Activated CD8-positive, alpha-beta T cell treated with anti-CD3 and anti-CD28 coated beads for 36 hours (primary cell): ENCODE data around the gene DPF3. TPM values are rescaled to one million over a fixed set of nuclear protein-coding genes. Genes with fewer than 3 reads are reported as not detected.

ENCODE experiments used
- ATAC-seq: fragments of 200-7000 bp; cut with Tn5 transposase; one replicate; pipeline ENCODE4 v1.10.0; 2021; ENCODE audit warnings: mild to moderate bottlenecking, moderate library complexity
- CTCF ChIA-PET: fragments of 350-600 bp; sonication (Branson Sonifier 250); formaldehyde crosslinking; loops from one replicate; lab custom pipeline; 2021; ENCODE audit warnings: antibody characterized with exemption; lab: Charles Lee
- POLR2A ChIA-PET: fragments of 350-600 bp; sonication (Branson Sonifier 250); formaldehyde crosslinking; loops from one replicate; lab custom pipeline; 2021; ENCODE audit warnings: antibody characterized with exemption; lab: Charles Lee
- DNase-seq: peaks from one replicate; pipeline ENCODE4 v3.0.0-alpha.2; 2020
- H3K27ac Mint-ChIP-seq: one replicate; pipeline ENCODE4 v1.8.0; 2021; ENCODE audit warnings: mild to moderate bottlenecking, mixed read lengths
- H3K27me3 Mint-ChIP-seq: one replicate; pipeline ENCODE4 v1.8.0; 2021; ENCODE audit warnings: mixed read lengths
- H3K36me3 Mint-ChIP-seq: one replicate; pipeline ENCODE4 v1.8.0; 2021; ENCODE audit warnings: low read depth, mixed read lengths
- H3K4me1 Mint-ChIP-seq: one replicate; pipeline ENCODE4 v1.8.0; 2021; ENCODE audit warnings: low read depth, mixed read lengths
- H3K4me3 Mint-ChIP-seq: one replicate; pipeline ENCODE4 v1.8.0; 2021; ENCODE audit warnings: mild to moderate bottlenecking, moderate library complexity, mixed read lengths
- H3K9me3 Mint-ChIP-seq: one replicate; pipeline ENCODE4 v1.8.0; 2021; ENCODE audit warnings: mixed read lengths
- intact Hi-C: fragments of 100-400 bp; cut with micrococcal nuclease; formaldehyde crosslinking; loops from one replicate; pipeline ENCODE4 v1.10.0; 2022
- total RNA-seq, 2 experiments: library from RNA; stranded (reverse); gene quantifications; one replicate each; pipeline ENCODE4 v1.2.3, GENCODE V29; 2021
- TF ChIP-seq, protein P1 (sequence below): fragments of 200-600 bp; IDR thresholded peaks from one replicate; pipeline ENCODE4 v1.8.0; 2022; ENCODE audit warnings: antibody characterized with exemption, mild to moderate bottlenecking

The DPF3 gene
- total RNA-seq, 2 experiments from 2014 or later, result 0.13 to 0.54 TPM

DNA sequence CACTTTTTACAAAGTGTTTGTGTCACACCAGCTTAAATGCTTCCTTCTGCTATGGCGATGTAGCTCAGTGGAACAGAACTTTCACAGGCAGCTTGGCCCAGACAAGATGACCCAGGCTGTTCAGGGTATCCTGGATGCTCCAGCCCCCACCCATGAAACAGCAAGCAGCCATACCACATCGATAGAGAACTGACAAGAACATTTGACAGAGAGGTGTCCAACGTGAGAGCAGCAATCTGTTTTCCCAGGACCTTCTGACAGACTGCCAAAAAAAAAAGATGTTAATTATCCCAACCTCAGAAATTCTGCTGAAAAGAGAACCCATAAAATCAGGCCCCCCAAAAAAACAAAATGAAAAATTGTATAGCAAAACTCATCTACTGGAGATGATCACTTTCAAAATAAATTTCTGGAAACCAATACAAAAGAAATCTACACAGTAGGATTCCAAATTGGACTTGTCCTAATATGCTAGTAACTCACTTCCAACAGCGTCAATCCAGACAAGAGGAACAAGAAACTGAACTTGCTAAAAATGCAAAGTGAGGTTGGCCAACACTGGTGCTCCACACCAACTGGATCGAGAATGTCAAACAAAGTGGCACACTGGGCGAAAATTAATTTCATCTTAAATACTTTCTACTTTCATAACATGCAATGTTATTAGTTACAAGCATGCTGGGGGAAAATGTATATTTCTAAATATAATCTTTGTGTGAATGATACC lies 118.8 kb downstream of the DPF3 start:
- no peak overlapping the region for H3K4me3 Mint-ChIP-seq
- peaks cover 10% of the 10 kb centered on the region for H3K4me1 Mint-ChIP-seq
- POLR2A ChIA-PET, result no interaction called here
- CTCF ChIA-PET, result no interaction called here
- intact Hi-C loops, result no loop called here
- H3K36me3 Mint-ChIP-seq, result no peaks in the 10 kb centered on the region
- H3K27me3 Mint-ChIP-seq, result peaks cover 3% of the 10 kb centered on the region
- peaks cover 6% of the 10 kb centered on the region for H3K9me3 Mint-ChIP-seq
- DNase-seq, result no peak
- H3K27ac Mint-ChIP-seq, result no peak overlapping the region
- ATAC-seq, result no peak
- TF ChIP-seq, protein P1, sequence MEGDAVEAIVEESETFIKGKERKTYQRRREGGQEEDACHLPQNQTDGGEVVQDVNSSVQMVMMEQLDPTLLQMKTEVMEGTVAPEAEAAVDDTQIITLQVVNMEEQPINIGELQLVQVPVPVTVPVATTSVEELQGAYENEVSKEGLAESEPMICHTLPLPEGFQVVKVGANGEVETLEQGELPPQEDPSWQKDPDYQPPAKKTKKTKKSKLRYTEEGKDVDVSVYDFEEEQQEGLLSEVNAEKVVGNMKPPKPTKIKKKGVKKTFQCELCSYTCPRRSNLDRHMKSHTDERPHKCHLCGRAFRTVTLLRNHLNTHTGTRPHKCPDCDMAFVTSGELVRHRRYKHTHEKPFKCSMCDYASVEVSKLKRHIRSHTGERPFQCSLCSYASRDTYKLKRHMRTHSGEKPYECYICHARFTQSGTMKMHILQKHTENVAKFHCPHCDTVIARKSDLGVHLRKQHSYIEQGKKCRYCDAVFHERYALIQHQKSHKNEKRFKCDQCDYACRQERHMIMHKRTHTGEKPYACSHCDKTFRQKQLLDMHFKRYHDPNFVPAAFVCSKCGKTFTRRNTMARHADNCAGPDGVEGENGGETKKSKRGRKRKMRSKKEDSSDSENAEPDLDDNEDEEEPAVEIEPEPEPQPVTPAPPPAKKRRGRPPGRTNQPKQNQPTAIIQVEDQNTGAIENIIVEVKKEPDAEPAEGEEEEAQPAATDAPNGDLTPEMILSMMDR, result no peak

GRCh38 chr14:72774141-72774540 lies 119.8 kb downstream of the DPF3 start:
- intact Hi-C loops, result no loop called here
- ATAC-seq (no peak), DNase-seq (no peak)
- H3K27ac Mint-ChIP-seq, result no peak overlapping the region
- H3K4me1 Mint-ChIP-seq, result peaks cover 10% of the 10 kb centered on the region
- H3K27me3 Mint-ChIP-seq, result peaks cover 3% of the 10 kb centered on the region
- peaks cover 6% of the 10 kb centered on the region for H3K9me3 Mint-ChIP-seq
- ChIA-PET POLR2A (no interaction called here), CTCF (no interaction called here)
- TF ChIP-seq, protein P1, result no peak
- no peaks in the 10 kb centered on the region for H3K36me3 Mint-ChIP-seq
- no peak overlapping the region for H3K4me3 Mint-ChIP-seq

DNA sequence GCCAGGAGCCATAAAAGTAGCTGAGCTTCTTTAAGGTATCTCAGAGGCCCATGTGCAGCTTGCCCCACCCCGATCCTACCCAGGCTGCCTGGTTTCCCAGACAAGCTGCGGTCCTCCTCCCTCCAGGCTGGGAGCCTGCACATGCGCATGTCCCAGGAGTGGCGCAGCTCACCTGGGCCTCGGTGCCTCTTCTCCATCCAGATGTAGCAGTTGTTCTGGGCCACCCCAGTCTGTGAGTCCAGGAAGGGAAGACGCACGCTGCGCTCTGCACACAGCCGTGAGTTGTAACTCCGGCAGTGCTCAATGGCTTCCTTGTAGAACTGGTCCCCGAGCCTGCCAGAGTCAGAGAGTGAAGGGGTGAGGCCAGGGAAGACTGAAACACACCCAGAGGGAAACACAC lies 122.3 kb downstream of the DPF3 start:
- CTCF ChIA-PET, result no interaction called here
- Mint-ChIP-seq H3K4me3 (no peak overlapping the region), H3K4me1 (peaks cover 3% of the 10 kb centered on the region), H3K27me3 (peaks cover 3% of the 10 kb centered on the region), H3K27ac (no peak overlapping the region), H3K36me3 (peaks cover 3% of the 10 kb centered on the region), H3K9me3 (peaks cover 7% of the 10 kb centered on the region)
- intact Hi-C loops, result no loop called here
- TF ChIP-seq, protein P1, result no peak
- DNase-seq, result no peak
- POLR2A ChIA-PET, result no interaction called here
- ATAC-seq, result no peak

DNA sequence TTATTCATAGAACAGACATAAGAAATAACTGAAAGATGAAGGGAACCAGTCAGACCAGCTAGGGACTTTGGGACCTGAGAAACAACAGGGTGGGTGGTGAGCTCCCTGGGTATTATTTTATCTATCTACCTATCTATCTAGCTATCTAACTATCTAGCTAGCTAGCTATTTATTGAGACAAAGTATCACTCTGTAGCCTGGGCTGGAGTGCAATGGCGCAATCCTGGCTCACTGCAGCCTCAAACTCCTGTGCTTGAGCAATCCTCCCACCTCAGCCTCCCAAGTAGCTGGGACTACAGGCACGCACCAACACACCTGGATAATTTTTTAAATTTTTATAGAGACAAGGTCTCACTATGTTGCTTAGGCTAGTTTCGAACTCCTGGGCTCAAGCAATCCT lies 127.6 kb downstream of the DPF3 start:
- ChIA-PET CTCF (interaction anchor here (1.4 kb wide), 2 partner anchors 139 to 183 kb away, joined by 3 read pairs; no protein-coding TSS in a partner anchor), POLR2A (interaction anchor here (0.6 kb wide), 1 partner anchor 98 kb away, joined by 3 read pairs; no protein-coding TSS in a partner anchor)
- peaks cover 3% of the 10 kb centered on the region for H3K36me3 Mint-ChIP-seq
- H3K27me3 Mint-ChIP-seq, result no peaks in the 10 kb centered on the region
- no peak overlapping the region for H3K27ac Mint-ChIP-seq
- peaks cover 10% of the 10 kb centered on the region for H3K9me3 Mint-ChIP-seq
- intact Hi-C loops, result no loop called here
- TF ChIP-seq, protein P1, result no peak
- H3K4me1 Mint-ChIP-seq, result no peaks in the 10 kb centered on the region
- H3K4me3 Mint-ChIP-seq, result no peak overlapping the region
- ATAC-seq (no peak), DNase-seq (no peak)

GRCh38 chr14:72763892-72764291 lies 130.0 kb downstream of the DPF3 start:
- Mint-ChIP-seq H3K4me3 (no peak overlapping the region), H3K27ac (no peak overlapping the region), H3K36me3 (peaks cover 7% of the 10 kb centered on the region), H3K4me1 (no peaks in the 10 kb centered on the region), H3K9me3 (peaks cover 21% of the 10 kb centered on the region), H3K27me3 (no peaks in the 10 kb centered on the region)
- intact Hi-C loops, result no loop called here
- DNase-seq, result no peak
- ChIA-PET CTCF (no interaction called here), POLR2A (no interaction called here)
- TF ChIP-seq, protein P1, result no peak
- no peak for ATAC-seq
